ENCODE data around the gene MAPK4. TPM values are rescaled to one million over a fixed set of nuclear protein-coding genes. Genes with fewer than 3 reads are reported as not detected.

MAPK4 gene
- total RNA-seq, 4 donors from 2014 or later = 0.26 to 2.8 (median 0.77) TPM

DNA sequence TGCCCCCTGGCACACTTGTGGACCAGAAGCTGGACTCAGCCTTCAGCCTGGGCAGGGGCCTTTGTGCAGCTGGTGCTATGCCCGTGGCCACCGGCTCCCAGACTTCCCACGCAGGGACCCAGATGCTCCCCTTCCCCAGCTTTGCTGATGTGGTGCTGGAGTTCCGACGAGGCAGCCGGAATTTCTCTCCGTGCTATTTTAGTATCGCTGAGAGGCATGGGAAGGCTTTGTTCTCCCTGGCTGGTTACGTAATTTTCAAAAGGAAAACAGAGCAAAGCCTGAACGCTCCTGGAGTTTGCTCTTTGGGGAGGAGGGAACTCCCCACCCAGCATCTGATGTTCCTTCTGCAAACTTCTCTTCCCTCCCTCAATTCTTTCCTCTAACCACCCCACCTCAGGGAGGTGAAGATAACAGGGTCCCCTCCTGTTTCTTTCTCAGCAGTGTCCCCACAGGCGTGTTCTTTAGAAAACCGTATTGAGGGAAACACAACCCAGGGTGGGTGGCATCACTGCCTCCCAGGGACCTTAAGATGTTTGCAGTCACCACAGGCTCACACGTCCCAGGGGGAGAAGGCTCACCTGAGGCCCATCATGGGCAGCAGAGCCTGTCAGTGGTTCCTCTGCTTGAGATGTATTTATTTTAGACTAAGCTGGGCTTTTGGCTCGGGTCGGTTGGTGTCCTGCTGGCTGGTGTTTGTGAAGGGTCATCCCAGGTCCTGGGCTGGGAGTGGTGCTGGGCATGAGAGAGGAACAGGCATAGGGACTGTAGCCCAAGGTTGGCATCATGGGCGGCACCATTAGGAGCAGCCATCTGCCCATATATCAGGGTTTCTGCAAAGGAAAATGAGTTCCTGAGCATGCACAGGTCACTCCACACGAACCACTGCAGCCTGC, 95.0 kb downstream of the MAPK4 start:
- intact Hi-C loops (cut with DNase I; ENCODE audit: low total_unique reads) = no loop called here
- no peaks in the 10 kb centered on the region for H3K9me3 ChIP-seq
- no peak for DNase-seq
- TF ChIP-seq POLR2A (IDR thresholded peaks at IDR 0.05) (no peak), CTCF (IDR thresholded peaks at IDR 0.05) (no peak)
- H3K4me1 ChIP-seq = no peaks in the 10 kb centered on the region
- no peaks in the 10 kb centered on the region for H3K36me3 ChIP-seq
- H3K27ac ChIP-seq = no peak overlapping the region
- no peak overlapping the region for H3K4me3 ChIP-seq
- no peaks in the 10 kb centered on the region for H3K27me3 ChIP-seq

GRCh38 chr18:50656396-50656795, 96.5 kb downstream of the MAPK4 start:
- Histone ChIP-seq H3K27ac (no peak overlapping the region), H3K36me3 (no peaks in the 10 kb centered on the region), H3K4me3 (no peak overlapping the region), H3K9me3 (no peaks in the 10 kb centered on the region), H3K4me1 (no peaks in the 10 kb centered on the region), H3K27me3 (no peaks in the 10 kb centered on the region)
- no peak for TF ChIP-seq POLR2A (IDR thresholded peaks at IDR 0.05)
- TF ChIP-seq CTCF (IDR thresholded peaks at IDR 0.05) = no peak
- intact Hi-C loops (cut with DNase I; ENCODE audit: low total_unique reads) = no loop called here
- no peak for DNase-seq

- Histone ChIP-seq H3K4me1 (no peaks in the 10 kb centered on the region), H3K9me3 (no peaks in the 10 kb centered on the region), H3K4me3 (no peak overlapping the region), H3K36me3 (no peaks in the 10 kb centered on the region), H3K27ac (no peak overlapping the region), H3K27me3 (no peaks in the 10 kb centered on the region)
- TF ChIP-seq CTCF (IDR thresholded peaks at IDR 0.05) (no peak), POLR2A (IDR thresholded peaks at IDR 0.05) (no peak)
- intact Hi-C loops (cut with DNase I; ENCODE audit: low total_unique reads) = no loop called here
- no peak for DNase-seq
Measured at GRCh38 chr18:50656841-50657470, 97.1 kb downstream of the MAPK4 start.

DNA sequence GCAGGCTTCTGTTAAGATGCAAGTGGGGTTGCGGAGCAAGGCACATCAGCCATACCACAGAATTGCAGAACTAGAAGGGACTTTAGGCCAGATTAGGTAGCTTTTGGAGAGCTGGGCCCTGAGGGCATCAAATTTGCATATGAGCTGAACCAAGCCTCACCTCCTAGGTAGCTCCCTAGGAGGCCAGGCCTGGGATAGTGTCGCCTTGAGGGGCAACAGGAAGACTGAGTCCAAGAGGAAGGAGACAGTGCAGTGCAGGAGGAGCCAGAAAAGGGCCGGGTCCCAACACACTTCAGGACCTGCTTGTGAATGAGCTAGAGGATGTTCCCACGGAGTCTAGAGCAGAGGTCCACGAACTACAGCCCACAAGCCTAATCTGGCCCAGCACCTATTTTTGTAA, 98.7 kb downstream of the MAPK4 start:
- Histone ChIP-seq H3K9me3 (no peaks in the 10 kb centered on the region), H3K4me3 (no peak overlapping the region), H3K36me3 (no peaks in the 10 kb centered on the region), H3K27me3 (no peaks in the 10 kb centered on the region), H3K4me1 (no peaks in the 10 kb centered on the region), H3K27ac (no peak overlapping the region)
- TF ChIP-seq POLR2A (IDR thresholded peaks at IDR 0.05) = no peak
- no peak for TF ChIP-seq CTCF (IDR thresholded peaks at IDR 0.05)
- no peak for DNase-seq
- intact Hi-C loops (cut with DNase I; ENCODE audit: low total_unique reads) = no loop called here

Data from uterus (tissue), 4 donors.